ENCODE results near the gene NEU1. TPM values are rescaled to one million over a fixed set of nuclear protein-coding genes. Genes with fewer than 3 reads are reported as not detected.
"Not testable (repeated sequence)": the region's sequence is repeated elsewhere in the genome, so short reads cannot be mapped to it uniquely, and the experiment has no call there.

Gene NEU1
- polyA plus RNA-seq, 1 of the 3 experiments (the other 2 are of a cell fraction) = 43.0 TPM

- H2AFZ ChIP-seq (ENCODE audit: low read depth); H3K9me2 ChIP-seq; H3K9me3 ChIP-seq; H3K27ac ChIP-seq (ENCODE audit: low read depth in 2 of 2, low read length in 1 of 2); H3K4me3 ChIP-seq (ENCODE audit: low read depth in 2 of 2, low read length in 1 of 2); H3K4me1 ChIP-seq (ENCODE audit: control insufficient read depth in 1 of 2, insufficient read depth in 2 of 2, low read depth in 1 of 2, low read length in 1 of 2); DNase-seq; H3K9ac ChIP-seq; H3K27me3 ChIP-seq (ENCODE audit: insufficient read depth); H3K36me3 ChIP-seq (replicated peaks in 1 of 2; ENCODE audit: control insufficient read depth in 1 of 2, insufficient read depth in 2 of 2, low read length in 1 of 2); H3K4me2 ChIP-seq; H4K20me1 ChIP-seq (ENCODE audit: insufficient read depth): not testable (repeated sequence)
- Histone ChIP-seq H3K79me2 (ENCODE audit: insufficient read depth) (peaks cover 27% of the 10 kb centered on the region), H3F3A (replicated peaks; ENCODE audit: insufficient read depth) (peaks cover 11% of the 10 kb centered on the region)
- 94% methylated on average over 10 of the region's 10 CpGs for WGBS (ENCODE audit: low lambda C conversion rate)
- ChIA-PET POLR2A (interaction anchor here (0.7 to 0.8 kb wide), 2 partner anchors 13 to 81 kb away, joined by 3 to 4 read pairs; partner anchors contain the start of gene VARS1), CTCF (interaction anchor here (3.1 kb wide), 1 partner anchor 79 kb away, joined by 14 read pairs; the partner anchor contains the start of gene DDAH2)
Observed at GRCh38 chr6:31808599-31808998, 54.0 kb downstream of the NEU1 start.

Small RNA genes within 50 kb of the gene (small RNA-seq; reads per million reads assigned to genes)
- gene SNORD48 (2.9 to 77.1 (median 47.7) reads per million in 7 experiments), gene SNORD52 (0 reads per million in 7 experiments)

Other genes starting within 250 kb of the NEU1 start
- not detected in 2 replicates for gene AIF1, start 247.6 kb downstream of the NEU1 start, polyA plus RNA-seq (2012; rRNA removed)
- 36.1 and 76.1 TPM in 2 replicates for gene PRRC2A, start 242.1 kb downstream of the NEU1 start, polyA plus RNA-seq (2012; rRNA removed)
- gene BAG6, start 210.2 kb downstream of the NEU1 start, polyA plus RNA-seq (2012; rRNA removed) = 100 and 220 TPM in 2 replicates
- gene APOM, start 206.9 kb downstream of the NEU1 start, polyA plus RNA-seq (2012; rRNA removed) = 6.8 and 7.2 TPM in 2 replicates
- gene C6orf47, start 202.0 kb downstream of the NEU1 start, polyA plus RNA-seq (2012; rRNA removed) = 10.3 and 11.5 TPM in 2 replicates
- gene GPANK1, start 197.8 kb downstream of the NEU1 start, polyA plus RNA-seq (2012; rRNA removed) = 18.3 and 19.1 TPM in 2 replicates
- gene CSNK2B, start 196.7 kb downstream of the NEU1 start, polyA plus RNA-seq (2012; rRNA removed) = 97.3 and 101 TPM in 2 replicates
- 12.7 and 20.6 TPM in 2 replicates for gene LY6G5B, start 192.8 kb downstream of the NEU1 start, polyA plus RNA-seq (2012; rRNA removed)
- gene LY6G5C, start 181.8 kb downstream of the NEU1 start, polyA plus RNA-seq (2012; rRNA removed) = 0.60 and 1.1 TPM in 2 replicates
- gene ABHD16A, start 159.5 kb downstream of the NEU1 start, polyA plus RNA-seq (2012; rRNA removed) = 49.3 and 52.9 TPM in 2 replicates
- gene LY6G6F, start 156.0 kb downstream of the NEU1 start, polyA plus RNA-seq (2012; rRNA removed) = not detected in 2 replicates
- gene LY6G6D, start 147.5 kb downstream of the NEU1 start, polyA plus RNA-seq (2012; rRNA removed) = not detected in 2 replicates
- gene LY6G6C, start 141.1 kb downstream of the NEU1 start, polyA plus RNA-seq (2012; rRNA removed) = 0.08 TPM in 1 of 2 replicates, not detected in the other
- gene MPIG6B, start 139.4 kb downstream of the NEU1 start, polyA plus RNA-seq (2012; rRNA removed) = not detected in 2 replicates
- 147 and 180 TPM in 2 replicates for gene DDAH2, start 133.5 kb downstream of the NEU1 start, polyA plus RNA-seq (2012; rRNA removed)
- 520 and 569 TPM in 2 replicates for gene CLIC1, start 126.3 kb downstream of the NEU1 start, polyA plus RNA-seq (2012; rRNA removed)
- gene MSH5, start 122.8 kb downstream of the NEU1 start, polyA plus RNA-seq (2012; rRNA removed) = 16.0 and 19.5 TPM in 2 replicates
- gene SAPCD1, start 100.2 kb downstream of the NEU1 start, polyA plus RNA-seq (2012; rRNA removed) = 5.9 and 6.3 TPM in 2 replicates
- 0.45 and 0.56 TPM in 2 replicates for gene VWA7, start 85.5 kb downstream of the NEU1 start, polyA plus RNA-seq (2012; rRNA removed)
- gene VARS1, start 67.1 kb downstream of the NEU1 start, polyA plus RNA-seq (2012; rRNA removed) = 22.2 and 35.1 TPM in 2 replicates
- 47.8 and 79.1 TPM in 2 replicates for gene LSM2, start 55.9 kb downstream of the NEU1 start, polyA plus RNA-seq (2012; rRNA removed)
- 0.69 and 0.83 TPM in 2 replicates for gene HSPA1L, start 47.5 kb downstream of the NEU1 start, polyA plus RNA-seq (2012; rRNA removed)
- 71.1 and 119 TPM in 2 replicates for gene HSPA1A, start 47.3 kb downstream of the NEU1 start, polyA plus RNA-seq (2012; rRNA removed)
- gene HSPA1B, start 35.1 kb downstream of the NEU1 start, polyA plus RNA-seq (2012; rRNA removed) = 52.4 and 96.3 TPM in 2 replicates
- gene SLC44A4, start 16.2 kb upstream of the NEU1 start, polyA plus RNA-seq (2012; rRNA removed) = 0.26 and 0.49 TPM in 2 replicates
- gene EHMT2, start 34.9 kb upstream of the NEU1 start, polyA plus RNA-seq (2012; rRNA removed) = 50.1 and 72.0 TPM in 2 replicates
- gene ZBTB12, start 39.3 kb upstream of the NEU1 start, polyA plus RNA-seq (2012; rRNA removed) = 8.3 and 8.4 TPM in 2 replicates
- 0.15 and 0.43 TPM in 2 replicates for gene C2, start 64.9 kb upstream of the NEU1 start, polyA plus RNA-seq (2012; rRNA removed)
- gene CFB, start 83.3 kb upstream of the NEU1 start, polyA plus RNA-seq (2012; rRNA removed) = 42.1 and 64.4 TPM in 2 replicates
- 89.5 and 116 TPM in 2 replicates for gene NELFE, start 96.2 kb upstream of the NEU1 start, polyA plus RNA-seq (2012; rRNA removed)
- gene SKIC2, start 96.4 kb upstream of the NEU1 start, polyA plus RNA-seq (2012; rRNA removed) = 86.3 and 89.4 TPM in 2 replicates
- gene DXO, start 109.3 kb upstream of the NEU1 start, polyA plus RNA-seq (2012; rRNA removed) = 25.3 and 27.1 TPM in 2 replicates
- 9.9 and 11.4 TPM in 2 replicates for gene C4A, start 119.2 kb upstream of the NEU1 start, polyA plus RNA-seq (2012; rRNA removed)
- 6.8 and 10.9 TPM in 2 replicates for gene C4B, start 152.0 kb upstream of the NEU1 start, polyA plus RNA-seq (2012; rRNA removed)
- 0.03 TPM in 1 of 2 replicates, not detected in the other for gene CYP21A2, start 175.6 kb upstream of the NEU1 start, polyA plus RNA-seq (2012; rRNA removed)
- 0.48 and 0.55 TPM in 2 replicates for gene TNXB, start 246.5 kb upstream of the NEU1 start, polyA plus RNA-seq (2012; rRNA removed)